ENCODE measurements around the gene FTO. TPM values are rescaled to one million over a fixed set of nuclear protein-coding genes. Genes with fewer than 3 reads are reported as not detected.

Gene FTO
- total RNA-seq, 1 experiment from 2014 or later = 78.3 TPM

GRCh38 chr16:54200161-54200534 is 496.2 kb downstream of the FTO start:
- Histone ChIP-seq H3K27me3 (replicated peaks; ENCODE audit: control insufficient read depth, insufficient read depth, low read length) (no peaks in the 10 kb centered on the region), H3K4me1 (no peaks in the 10 kb centered on the region), H3K9me3 (no peaks in the 10 kb centered on the region; the same call in 1 of the 2 replicates), H3K36me3 (ENCODE audit: control insufficient read depth, insufficient read depth, low read length) (no peaks in the 10 kb centered on the region), H3K4me3 (ENCODE audit: low read depth, low read length) (no peak overlapping the region)
- ChIA-PET CTCF (no interaction called here), POLR2A (no interaction called here)
- DNase-seq = no peak
- no peaks in the 10 kb centered on the region for H3K4me1 Mint-ChIP-seq (ENCODE audit: low read depth, unreplicated experiment)
- no peak overlapping the region for H3K27ac Mint-ChIP-seq (ENCODE audit: unreplicated experiment)
- intact Hi-C loops (cut with micrococcal nuclease; ENCODE audit: unreplicated experiment) = no loop called here
- no peaks in the 10 kb centered on the region for H3K36me3 Mint-ChIP-seq (ENCODE audit: insufficient read depth, unreplicated experiment)
- no TSS peak for BruUV-seq (replicated peaks)
- H3K9me3 Mint-ChIP-seq (ENCODE audit: unreplicated experiment) = no peaks in the 10 kb centered on the region
- H3K27me3 Mint-ChIP-seq (ENCODE audit: insufficient read depth, unreplicated experiment) = no peaks in the 10 kb centered on the region
- no peak overlapping the region for H3K4me3 Mint-ChIP-seq (ENCODE audit: unreplicated experiment)
- no peak for TF ChIP-seq CTCF (IDR thresholded peaks at IDR 0.05; ENCODE audit: insufficient read depth in 1 of 2, low read depth in 1 of 2, low read length in 1 of 2, severe bottlenecking in 1 of 2, unreplicated experiment in 1 of 2)

- no peak overlapping the region for H3K4me3 Mint-ChIP-seq (ENCODE audit: unreplicated experiment)
- H3K4me3 ChIP-seq (ENCODE audit: low read depth, low read length) = no peak overlapping the region
- DNase-seq = no peak
- no peaks in the 10 kb centered on the region for H3K36me3 ChIP-seq (ENCODE audit: control insufficient read depth, insufficient read depth, low read length)
- ChIA-PET CTCF (no interaction called here), POLR2A (no interaction called here)
- no peaks in the 10 kb centered on the region for H3K27me3 ChIP-seq (replicated peaks; ENCODE audit: control insufficient read depth, insufficient read depth, low read length)
- no peaks in the 10 kb centered on the region for H3K4me1 Mint-ChIP-seq (ENCODE audit: low read depth, unreplicated experiment)
- H3K27me3 Mint-ChIP-seq (ENCODE audit: insufficient read depth, unreplicated experiment) = no peaks in the 10 kb centered on the region
- no peaks in the 10 kb centered on the region for H3K9me3 Mint-ChIP-seq (ENCODE audit: unreplicated experiment)
- intact Hi-C loops (cut with micrococcal nuclease; ENCODE audit: unreplicated experiment) = no loop called here
- no peaks in the 10 kb centered on the region for H3K4me1 ChIP-seq
- no peaks in the 10 kb centered on the region for H3K36me3 Mint-ChIP-seq (ENCODE audit: insufficient read depth, unreplicated experiment)
- H3K9me3 ChIP-seq = no peaks in the 10 kb centered on the region; the same call in 1 of the 2 replicates
- no peak overlapping the region for H3K27ac Mint-ChIP-seq (ENCODE audit: unreplicated experiment)
- no peak for TF ChIP-seq CTCF (IDR thresholded peaks at IDR 0.05; ENCODE audit: insufficient read depth in 1 of 2, low read depth in 1 of 2, low read length in 1 of 2, severe bottlenecking in 1 of 2, unreplicated experiment in 1 of 2)
- BruUV-seq (replicated peaks) = no TSS peak
Observed at GRCh38 chr16:54200720-54201119, 496.8 kb downstream of the FTO start.

GRCh38 chr16:54201200-54201599 is 497.2 kb downstream of the FTO start:
- Mint-ChIP-seq H3K4me3 (ENCODE audit: unreplicated experiment) (no peak overlapping the region), H3K4me1 (ENCODE audit: low read depth, unreplicated experiment) (no peaks in the 10 kb centered on the region), H3K27ac (ENCODE audit: unreplicated experiment) (no peak overlapping the region), H3K36me3 (ENCODE audit: insufficient read depth, unreplicated experiment) (no peaks in the 10 kb centered on the region), H3K27me3 (ENCODE audit: insufficient read depth, unreplicated experiment) (no peaks in the 10 kb centered on the region), H3K9me3 (ENCODE audit: unreplicated experiment) (no peaks in the 10 kb centered on the region)
- Histone ChIP-seq H3K27me3 (replicated peaks; ENCODE audit: control insufficient read depth, insufficient read depth, low read length) (no peaks in the 10 kb centered on the region), H3K36me3 (ENCODE audit: control insufficient read depth, insufficient read depth, low read length) (no peaks in the 10 kb centered on the region), H3K4me3 (ENCODE audit: low read depth, low read length) (no peak overlapping the region), H3K4me1 (no peaks in the 10 kb centered on the region), H3K9me3 (no peaks in the 10 kb centered on the region; the same call in 1 of the 2 replicates)
- DNase-seq = no peak
- POLR2A ChIA-PET = no interaction called here
- no peak for TF ChIP-seq CTCF (IDR thresholded peaks at IDR 0.05; ENCODE audit: insufficient read depth in 1 of 2, low read depth in 1 of 2, low read length in 1 of 2, severe bottlenecking in 1 of 2, unreplicated experiment in 1 of 2)
- intact Hi-C loops (cut with micrococcal nuclease; ENCODE audit: unreplicated experiment) = no loop called here
- no TSS peak for BruUV-seq (replicated peaks)
- CTCF ChIA-PET = no interaction called here

Other genes starting within 250 kb of the FTO start
- gene AKTIP, start 200.9 kb upstream of the FTO start, total RNA-seq (2022) = 102 and 127 TPM in 2 replicates
- gene RPGRIP1L, start 297 bp upstream of the FTO start, total RNA-seq (2022) = 16.1 and 17.8 TPM in 2 replicates